H9 (cell line): Measurements from ENCODE around the gene UBXN10. TPM values are rescaled to one million over a fixed set of nuclear protein-coding genes. Genes with fewer than 3 reads are reported as not detected.

Experiments used
- DNase-seq: peaks from one replicate; pipeline ENCODE4 v3.0.0-alpha.2; 2017
- H2AFZ ChIP-seq: one replicate; pipeline ENCODE4 v1.6.1; 2013; ENCODE audit warnings: mild to moderate bottlenecking, low read length, control low read depth, moderate library complexity
- H2AK5ac ChIP-seq: 2 replicates; pipeline ENCODE4 v1.6.1; 2013; ENCODE audit warnings: low read length, control low read depth, mixed read lengths; ENCODE audit not compliant: insufficient read length
- H2BK120ac ChIP-seq: one replicate; pipeline ENCODE4 v1.6.1; 2013; ENCODE audit warnings: low read depth, mild to moderate bottlenecking, low read length, control low read depth, inconsistent platforms; ENCODE audit not compliant: poor library complexity, severe bottlenecking
- H2BK12ac ChIP-seq: 2 replicates; pipeline ENCODE4 v1.6.1; 2013; ENCODE audit warnings: low read length, control low read depth, mixed read lengths, low read depth; ENCODE audit not compliant: insufficient read length
- H2BK15ac ChIP-seq: 2 replicates; pipeline ENCODE4 v1.6.1; 2013; ENCODE audit warnings: low read depth, low read length, control low read depth
- H2BK20ac ChIP-seq: one replicate; pipeline ENCODE4 v1.6.1; 2013; ENCODE audit warnings: low read depth, mild to moderate bottlenecking, low read length, control low read depth, inconsistent platforms; ENCODE audit not compliant: poor library complexity, severe bottlenecking
- H2BK5ac ChIP-seq: 2 replicates; pipeline ENCODE4 v1.6.1; 2013; ENCODE audit warnings: low read length, control low read depth, mixed read lengths; ENCODE audit not compliant: insufficient read length
- H3K14ac ChIP-seq: 2 replicates; pipeline ENCODE4 v1.6.1; 2013; ENCODE audit warnings: low read length, control low read depth; ENCODE audit not compliant: insufficient read depth
- H3K18ac ChIP-seq: 2 replicates; pipeline ENCODE4 v1.6.1; 2013; ENCODE audit warnings: low read depth, mild to moderate bottlenecking, mixed read lengths, low read length, control low read depth; ENCODE audit not compliant: insufficient read length
- H3K23ac ChIP-seq: 2 replicates; pipeline ENCODE4 v1.6.1; 2013; ENCODE audit warnings: low read length, control low read depth, mixed read lengths, low read depth; ENCODE audit not compliant: insufficient read length
- H3K23me2 ChIP-seq: 2 replicates; pipeline ENCODE4 v1.6.1; 2013; ENCODE audit warnings: low read depth, mild to moderate bottlenecking, mixed read lengths, low read length, control low read depth; ENCODE audit not compliant: insufficient read length, poor library complexity, severe bottlenecking
- H3K27ac ChIP-seq: 2 replicates; pipeline ENCODE4 v1.5.1; 2013; ENCODE audit warnings: low read length, control low read depth, mixed read lengths, low read depth; ENCODE audit not compliant: insufficient read length
- H3K27me3 ChIP-seq: 2 replicates; pipeline ENCODE4 v1.6.1; 2013; ENCODE audit warnings: low read length, control low read depth, inconsistent platforms; ENCODE audit not compliant: insufficient read depth
- H3K4ac ChIP-seq: 2 replicates; pipeline ENCODE4 v1.6.1; 2013; ENCODE audit warnings: low read depth, mild to moderate bottlenecking, control low read depth, inconsistent platforms, low read length, moderate library complexity
- H3K4me1 ChIP-seq: 2 replicates; pipeline ENCODE4 v1.6.1; 2013; ENCODE audit warnings: low read length, control low read depth, inconsistent platforms; ENCODE audit not compliant: insufficient read depth
- H3K4me2 ChIP-seq: 2 replicates; pipeline ENCODE4 v1.6.1; 2013; ENCODE audit warnings: low read length, control low read depth, mixed read lengths; ENCODE audit not compliant: insufficient read length, insufficient read depth
- H3K56ac ChIP-seq: 2 replicates; pipeline ENCODE4 v1.6.1; 2013; ENCODE audit warnings: low read depth, mild to moderate bottlenecking, mixed read lengths, low read length, control low read depth; ENCODE audit not compliant: insufficient read length
- H3K79me1 ChIP-seq: 2 replicates; pipeline ENCODE4 v1.6.1; 2013; ENCODE audit warnings: low read depth, mild to moderate bottlenecking, moderate library complexity, low read length, control low read depth, inconsistent platforms; ENCODE audit not compliant: insufficient read depth, poor library complexity, severe bottlenecking
- H3K79me2 ChIP-seq: 2 replicates; pipeline ENCODE4 v1.6.1; 2013; ENCODE audit warnings: low read length, control low read depth, inconsistent platforms; ENCODE audit not compliant: insufficient read depth
- H3K9ac ChIP-seq: 2 replicates; pipeline ENCODE4 v1.6.1; 2013; ENCODE audit warnings: low read length, control low read depth, mixed read lengths; ENCODE audit not compliant: insufficient read length; ENCODE audit errors: extremely low read depth
- H3K9me3 ChIP-seq: one replicate; pipeline ENCODE4 v1.6.1; 2013; ENCODE audit warnings: low read depth, low read length, inconsistent platforms; ENCODE audit not compliant: control insufficient read depth
- H3T11ph ChIP-seq: one replicate; pipeline ENCODE4 v1.6.1; 2013; ENCODE audit warnings: mild to moderate bottlenecking, low read length, control low read depth, inconsistent platforms
- H4K20me1 ChIP-seq: one replicate; pipeline ENCODE4 v1.6.1; 2013; ENCODE audit not compliant: control insufficient read depth, insufficient read length, insufficient read depth
- H4K5ac ChIP-seq: 2 replicates; pipeline ENCODE4 v1.6.1; 2013; ENCODE audit warnings: low read depth, mild to moderate bottlenecking, mixed read lengths, low read length, control low read depth; ENCODE audit not compliant: insufficient read length
- H4K8ac ChIP-seq: replicated peaks from 2 replicates; pipeline ENCODE4 v1.6.1; 2013; ENCODE audit warnings: low read length, control low read depth, mixed read lengths, low read depth; ENCODE audit not compliant: insufficient read length
- H4K91ac ChIP-seq: 2 replicates; pipeline ENCODE4 v1.6.1; 2013; ENCODE audit warnings: low read depth, mild to moderate bottlenecking, moderate library complexity, mixed read lengths, low read length, control low read depth; ENCODE audit not compliant: insufficient read length
- H3K27ac Mint-ChIP-seq, 3 experiments: 2 replicates in 2 of 3; 3 replicates in 1 of 3; pipeline ENCODE4 v1.8.0; 2020 to 2021; ENCODE audit warnings: mixed read lengths in 3 of 3, mild to moderate bottlenecking in 1 of 3, moderate library complexity in 1 of 3
- H3K27me3 Mint-ChIP-seq: 2 replicates; pipeline ENCODE4 v1.8.0; 2021; ENCODE audit warnings: low read depth, mild to moderate bottlenecking, moderate library complexity, mixed read lengths
- H3K36me3 Mint-ChIP-seq, 3 experiments: 2 replicates in 2 of 3; 3 replicates in 1 of 3; pipeline ENCODE4 v1.8.0; 2020 to 2021; ENCODE audit warnings: low read depth in 3 of 3, mixed read lengths in 3 of 3; ENCODE audit not compliant: insufficient read depth in 1 of 3
- H3K4me1 Mint-ChIP-seq, 2 experiments: 2 replicates each; pipeline ENCODE4 v1.8.0; 2020; ENCODE audit warnings: mixed read lengths in 2 of 2
- H3K4me3 Mint-ChIP-seq, 2 experiments: 2 replicates in 1 of 2; 3 replicates in 1 of 2; pipeline ENCODE4 v1.8.0; 2020 to 2021; ENCODE audit warnings: mild to moderate bottlenecking in 2 of 2, mixed read lengths in 2 of 2, moderate library complexity in 1 of 2
- H3K9me3 Mint-ChIP-seq, 2 experiments: 2 replicates in 1 of 2; 3 replicates in 1 of 2; pipeline ENCODE4 v1.8.0; 2020; ENCODE audit warnings: mild to moderate bottlenecking in 2 of 2, mixed read lengths in 2 of 2, moderate library complexity in 1 of 2
- WGBS: extraction: QIAGEN DNeasy Blood & Tissue Kit; methylation state at CpG from one replicate; pipeline ENCODE4 v1.1.7; 2013; ENCODE audit warnings: missing lambda C conversion rate, low lambda C conversion rate, mixed read lengths; ENCODE audit not compliant: insufficient read length; ENCODE audit errors: extremely low coverage; 5-methylcytosine and 5-hydroxymethylcytosine counted together
- total RNA-seq: library from RNA; stranded (reverse); gene quantifications from 2 replicates; pipeline ENCODE4 v1.2.1, GENCODE V29; 2021
- TF ChIP-seq, protein P1 (sequence below): fragments of 200-600 bp; sonication (generic); conservative IDR thresholded peaks from 3 replicates; pipeline ENCODE4 v1.8.0; 2021; ENCODE audit warnings: antibody characterized with exemption, mild to moderate bottlenecking

Gene UBXN10
- total RNA-seq, 1 experiment from 2014 or later: 0.59 TPM

DNA sequence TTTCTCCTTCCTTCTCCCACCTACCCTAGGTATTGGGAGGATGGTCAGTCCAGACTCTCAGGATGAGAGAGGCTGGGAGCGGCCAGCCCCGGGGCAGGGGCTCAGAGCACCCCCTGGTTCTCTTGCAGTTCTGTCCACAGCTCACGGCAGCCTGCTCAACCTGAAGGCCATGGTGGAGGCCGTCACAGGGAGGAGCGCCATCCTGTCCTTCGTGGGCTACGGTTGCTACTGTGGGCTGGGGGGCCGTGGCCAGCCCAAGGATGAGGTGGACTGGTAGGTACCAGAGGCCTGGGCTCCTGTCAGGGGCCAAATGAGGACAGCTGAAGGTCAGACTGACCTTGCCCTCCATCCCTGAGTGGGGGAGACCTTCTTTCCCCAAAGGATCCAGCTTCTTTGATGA, 42.6 kb upstream of the UBXN10 start:
- Mint-ChIP-seq H3K27ac (no peak overlapping the region; a peak in 1 of 7 replicates), H3K36me3 (no peaks in the 10 kb centered on the region), H3K27me3 (peaks cover 2% of the 10 kb centered on the region; the same call in 1 of the 2 replicates), H3K4me1 (peaks cover 4 to 20% of the 10 kb centered on the region in 2 experiments), H3K4me3 (no peak overlapping the region), H3K9me3 (no peaks in the 10 kb centered on the region; a peak in 1 of 5 replicates)
- H2BK15ac ChIP-seq: no peak overlapping the region
- H2BK12ac ChIP-seq: no peak overlapping the region
- H3K4me1 ChIP-seq: no peaks in the 10 kb centered on the region
- H4K91ac ChIP-seq: no peak overlapping the region
- H3K56ac ChIP-seq: no peak overlapping the region
- no peak overlapping the region for H3K4me2 ChIP-seq
- WGBS: no CpG with 5 or more reads among the region's 8 CpGs
- H3K4ac ChIP-seq: no peak overlapping the region
- no peaks in the 10 kb centered on the region for H3K79me2 ChIP-seq
- TF ChIP-seq, protein P1, sequence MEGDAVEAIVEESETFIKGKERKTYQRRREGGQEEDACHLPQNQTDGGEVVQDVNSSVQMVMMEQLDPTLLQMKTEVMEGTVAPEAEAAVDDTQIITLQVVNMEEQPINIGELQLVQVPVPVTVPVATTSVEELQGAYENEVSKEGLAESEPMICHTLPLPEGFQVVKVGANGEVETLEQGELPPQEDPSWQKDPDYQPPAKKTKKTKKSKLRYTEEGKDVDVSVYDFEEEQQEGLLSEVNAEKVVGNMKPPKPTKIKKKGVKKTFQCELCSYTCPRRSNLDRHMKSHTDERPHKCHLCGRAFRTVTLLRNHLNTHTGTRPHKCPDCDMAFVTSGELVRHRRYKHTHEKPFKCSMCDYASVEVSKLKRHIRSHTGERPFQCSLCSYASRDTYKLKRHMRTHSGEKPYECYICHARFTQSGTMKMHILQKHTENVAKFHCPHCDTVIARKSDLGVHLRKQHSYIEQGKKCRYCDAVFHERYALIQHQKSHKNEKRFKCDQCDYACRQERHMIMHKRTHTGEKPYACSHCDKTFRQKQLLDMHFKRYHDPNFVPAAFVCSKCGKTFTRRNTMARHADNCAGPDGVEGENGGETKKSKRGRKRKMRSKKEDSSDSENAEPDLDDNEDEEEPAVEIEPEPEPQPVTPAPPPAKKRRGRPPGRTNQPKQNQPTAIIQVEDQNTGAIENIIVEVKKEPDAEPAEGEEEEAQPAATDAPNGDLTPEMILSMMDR: no peak
- no peaks in the 10 kb centered on the region for H4K20me1 ChIP-seq
- no peak overlapping the region for H3K27ac ChIP-seq
- no peaks in the 10 kb centered on the region for H3K9me3 ChIP-seq
- H2BK5ac ChIP-seq: no peak overlapping the region
- no peaks in the 10 kb centered on the region for H3K23me2 ChIP-seq
- H4K8ac ChIP-seq: no peak overlapping the region
- no peak overlapping the region for H3T11ph ChIP-seq
- H3K18ac ChIP-seq: no peak overlapping the region
- H2AK5ac ChIP-seq: no peak overlapping the region
- no peak overlapping the region for H2BK120ac ChIP-seq
- no peak overlapping the region for H4K5ac ChIP-seq
- no peak overlapping the region for H3K23ac ChIP-seq
- no peak for DNase-seq
- no peak overlapping the region for H3K14ac ChIP-seq
- no peak overlapping the region for H3K9ac ChIP-seq
- H3K79me1 ChIP-seq: no peaks in the 10 kb centered on the region
- no peaks in the 10 kb centered on the region for H3K27me3 ChIP-seq
- H2BK20ac ChIP-seq: no peak overlapping the region
- no peak overlapping the region for H2AFZ ChIP-seq
